NCI-H1105 (cell line): ENCODE data around the gene MSI1.
A peak's percentile ranks its signal among the peaks of the same experiment; 100 is the strongest.
"Not testable (repeated sequence)": the region's sequence is repeated elsewhere in the genome, so short reads cannot be mapped to it uniquely, and the experiment has no call there.

Source experiments
- DNase-seq: peaks from one replicate; lab custom pipeline; 2025; lab: John Stamatoyannopoulos, UW

Gene MSI1

DNA sequence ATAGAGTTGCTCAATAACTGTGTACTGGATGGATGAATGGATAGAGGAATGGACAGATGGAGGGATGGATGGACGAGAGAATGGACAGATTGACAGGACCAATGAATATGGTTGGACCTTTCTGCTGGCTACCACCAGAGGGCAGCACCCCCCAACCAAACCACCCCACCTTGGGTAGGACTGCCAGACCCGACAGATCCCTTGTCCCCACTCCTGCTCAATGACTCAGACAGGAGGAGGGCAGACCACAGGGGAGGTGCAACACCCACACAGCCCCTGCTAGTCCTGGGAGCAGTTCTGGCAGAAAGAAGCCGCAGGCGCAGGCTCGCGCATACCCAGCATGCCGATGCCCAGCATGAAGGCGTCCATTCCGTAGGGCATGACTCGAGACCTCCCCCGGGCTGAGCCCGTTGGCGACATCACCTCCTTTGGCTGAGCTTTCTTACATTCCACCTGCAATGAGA is 12.4 kb downstream of the MSI1 start:
- DNase-seq = peak; percentile 64

DNA sequence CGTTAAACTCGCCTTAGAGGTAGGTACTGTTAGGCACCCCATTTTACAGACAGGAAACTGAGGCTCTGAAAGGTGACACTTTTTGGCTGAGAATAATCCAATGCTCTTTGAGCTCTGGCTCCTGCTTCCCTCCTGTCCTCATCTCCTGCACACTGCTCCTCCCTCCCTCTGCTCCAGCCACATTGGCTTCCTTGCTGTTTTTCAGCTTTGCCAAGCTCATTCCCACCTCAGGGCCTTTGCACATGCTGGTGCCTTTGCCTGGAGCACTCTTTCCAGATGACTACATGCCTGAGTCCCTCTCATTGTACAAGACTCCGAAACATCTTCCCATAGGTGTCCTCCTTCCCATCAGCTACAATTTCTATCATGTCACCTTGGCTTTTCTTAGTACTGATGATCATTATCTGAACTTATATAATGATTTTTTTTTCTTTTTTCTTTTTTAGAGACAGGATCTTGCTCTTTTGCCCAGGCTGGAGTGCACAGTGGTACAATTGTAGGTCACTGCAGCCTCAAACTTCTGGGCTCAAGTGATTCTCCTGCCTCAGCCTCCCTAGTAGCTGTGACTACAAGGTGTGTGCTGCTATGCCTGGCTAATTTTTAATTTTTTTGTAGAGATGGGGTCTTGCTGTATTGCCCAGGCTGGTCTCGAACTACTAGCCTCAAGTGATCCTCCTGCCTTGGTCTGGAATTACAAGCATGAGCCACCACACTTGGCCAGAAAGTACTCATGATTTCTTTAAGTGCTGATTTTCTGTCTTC is 15.2 kb downstream of the MSI1 start:
- no peak for DNase-seq

DNA sequence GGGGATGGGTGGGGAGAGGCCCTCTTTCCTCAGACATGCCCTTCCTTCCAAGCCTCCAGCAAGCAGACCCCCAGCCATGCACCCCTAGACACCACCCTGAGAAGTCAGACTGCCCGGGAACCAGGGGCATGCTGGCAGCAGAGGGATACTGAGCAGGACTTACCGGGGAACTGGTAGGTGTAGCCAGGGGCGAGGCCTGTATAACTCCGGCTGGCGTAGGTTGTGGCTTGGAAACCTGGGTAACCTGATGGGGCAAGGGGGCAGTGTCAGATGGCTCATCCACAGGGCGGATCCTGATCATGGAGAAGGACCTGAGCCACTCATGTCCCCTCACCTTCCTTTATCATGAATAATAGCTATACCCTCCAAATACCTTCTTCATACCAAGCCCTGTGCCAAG is 15.8 kb downstream of the MSI1 start:
- no peak for DNase-seq

DNA sequence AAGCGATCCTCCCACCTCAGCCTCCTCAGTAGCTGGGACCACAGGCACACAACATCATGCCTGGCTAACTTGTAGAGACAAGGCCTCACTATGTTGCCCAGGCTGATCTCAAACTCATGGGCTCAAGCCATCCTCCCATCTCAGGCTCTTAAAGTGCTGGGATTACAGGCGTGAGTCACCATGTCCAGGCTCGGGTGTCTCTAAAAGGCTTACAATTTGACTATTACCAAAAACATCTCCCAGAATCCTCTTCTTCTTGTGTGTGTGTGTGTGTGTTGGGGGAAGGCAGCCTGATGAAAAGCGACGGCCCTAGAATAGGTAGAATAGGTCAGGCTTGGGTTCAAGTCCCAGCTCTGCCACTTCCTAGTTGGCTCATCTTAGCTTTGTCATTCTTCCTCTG is 16.8 kb downstream of the MSI1 start:
- no peak for DNase-seq

DNA sequence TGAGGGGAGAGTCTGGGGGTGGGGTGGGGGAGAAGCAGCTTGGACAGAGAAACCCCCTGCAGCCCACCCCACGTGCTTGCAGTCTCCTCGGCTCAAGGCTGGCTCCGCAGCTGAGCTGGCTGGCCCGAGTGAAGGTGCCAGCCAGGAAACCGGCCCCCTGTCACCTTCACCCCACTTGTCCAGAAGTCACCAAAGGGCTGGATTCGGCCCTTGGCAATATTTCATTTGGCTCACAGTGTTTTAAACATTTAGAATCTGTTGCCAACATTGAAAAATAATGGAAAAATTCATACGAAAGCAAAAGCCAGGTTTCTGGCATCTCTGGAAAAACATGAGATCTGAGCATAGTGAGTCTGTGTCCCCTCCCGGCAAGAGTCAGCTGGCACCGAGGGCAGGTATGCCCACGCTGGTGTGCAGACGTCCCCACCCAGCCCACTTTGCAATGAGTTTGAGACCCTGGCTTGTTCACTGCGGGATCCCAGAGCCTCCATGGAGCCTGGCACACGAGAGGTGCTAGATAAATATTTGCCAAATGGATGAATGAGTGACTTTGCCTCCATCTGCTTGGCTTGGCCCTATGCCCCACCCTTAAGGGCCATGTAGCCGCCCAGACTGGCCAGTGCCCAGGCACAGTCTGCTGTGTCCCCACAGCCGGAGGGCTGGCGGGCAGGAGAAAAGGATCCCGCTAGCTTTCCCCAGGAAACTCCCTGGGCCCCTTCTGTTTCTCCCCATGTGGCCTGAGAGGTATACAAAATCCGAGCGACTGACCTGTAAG is 18.2 kb downstream of the MSI1 start:
- no peak for DNase-seq

DNA sequence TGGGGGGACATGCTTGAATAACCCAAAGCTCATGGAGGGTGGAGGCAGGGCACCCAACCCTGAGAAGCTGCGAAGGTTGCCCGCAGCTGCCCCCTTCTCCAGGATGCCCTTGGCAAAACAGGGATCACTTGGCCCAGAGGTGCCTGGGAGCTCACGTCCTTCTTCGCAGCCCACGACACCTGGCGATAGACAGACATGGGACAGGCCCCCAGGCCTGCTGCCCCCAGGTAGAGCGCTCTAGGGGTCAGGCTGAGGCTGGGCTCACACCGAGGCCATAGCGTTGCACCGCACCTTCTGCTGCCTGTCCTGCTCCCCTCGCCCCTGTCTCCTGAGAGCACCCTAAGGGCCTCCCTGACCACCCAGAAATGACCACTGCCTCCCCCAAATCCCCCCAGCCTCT is 21.2 kb downstream of the MSI1 start:
- DNase-seq = no peak

DNA sequence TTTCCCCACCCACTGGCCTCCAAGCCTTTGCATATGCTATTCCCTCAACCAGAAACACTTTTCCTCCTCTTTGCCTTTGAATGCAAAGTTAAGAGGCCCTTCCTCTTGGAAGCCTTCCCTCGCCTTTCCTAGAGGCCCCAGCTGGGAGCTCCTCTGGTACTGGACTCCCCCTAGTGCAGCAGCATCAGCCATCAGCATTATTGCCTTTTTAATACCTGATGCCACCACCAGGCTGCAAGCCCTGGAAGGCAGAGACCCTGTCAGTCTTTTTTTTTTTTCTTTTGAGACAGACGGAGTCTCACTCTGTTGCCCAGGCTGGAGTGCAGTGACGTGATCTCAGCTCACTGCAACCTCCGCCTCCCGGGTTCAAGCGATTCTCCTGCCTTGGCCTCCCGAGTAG is 22.3 kb downstream of the MSI1 start:
- DNase-seq = no peak

DNA sequence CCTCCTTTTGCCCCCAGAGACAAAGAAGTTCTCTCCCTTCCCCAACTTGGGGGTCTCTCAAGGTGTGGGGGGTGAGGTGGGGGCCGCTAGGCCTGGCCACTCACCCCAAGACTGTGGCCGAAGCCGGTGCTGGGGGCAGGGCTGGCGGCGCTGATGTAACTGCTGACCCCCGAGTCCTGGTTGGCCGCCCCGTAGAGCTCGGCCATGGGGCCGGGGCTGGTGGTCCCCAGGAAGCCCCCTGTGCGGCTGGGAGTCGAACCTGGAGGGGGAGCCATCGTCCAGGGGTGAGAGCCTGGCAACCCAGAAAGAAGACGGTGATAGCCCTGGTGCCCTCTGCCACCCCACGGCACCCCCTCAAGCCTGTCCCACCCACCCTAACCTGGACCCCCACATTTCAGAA is 22.9 kb downstream of the MSI1 start:
- DNase-seq = no peak

DNA sequence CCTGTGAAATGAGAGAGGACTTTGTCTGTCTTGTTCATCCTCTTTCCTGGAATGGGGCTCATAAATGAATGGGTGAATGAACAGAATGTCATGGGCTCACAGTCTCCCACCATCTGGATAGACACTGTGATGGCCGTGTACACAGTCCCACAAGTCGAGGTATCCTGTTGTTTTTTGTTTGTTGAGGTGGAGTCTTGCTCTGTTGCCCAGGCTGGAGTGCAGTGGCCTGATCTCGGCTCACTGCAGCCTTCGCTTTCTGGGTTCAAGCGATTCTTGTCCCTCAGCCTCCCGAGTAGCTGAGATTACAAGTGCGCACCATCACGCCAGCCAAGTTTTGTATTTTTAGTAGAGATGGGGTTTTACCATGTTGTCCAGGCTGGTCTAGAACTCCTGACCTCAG is 25.3 kb downstream of the MSI1 start:
- DNase-seq = no peak

DNA sequence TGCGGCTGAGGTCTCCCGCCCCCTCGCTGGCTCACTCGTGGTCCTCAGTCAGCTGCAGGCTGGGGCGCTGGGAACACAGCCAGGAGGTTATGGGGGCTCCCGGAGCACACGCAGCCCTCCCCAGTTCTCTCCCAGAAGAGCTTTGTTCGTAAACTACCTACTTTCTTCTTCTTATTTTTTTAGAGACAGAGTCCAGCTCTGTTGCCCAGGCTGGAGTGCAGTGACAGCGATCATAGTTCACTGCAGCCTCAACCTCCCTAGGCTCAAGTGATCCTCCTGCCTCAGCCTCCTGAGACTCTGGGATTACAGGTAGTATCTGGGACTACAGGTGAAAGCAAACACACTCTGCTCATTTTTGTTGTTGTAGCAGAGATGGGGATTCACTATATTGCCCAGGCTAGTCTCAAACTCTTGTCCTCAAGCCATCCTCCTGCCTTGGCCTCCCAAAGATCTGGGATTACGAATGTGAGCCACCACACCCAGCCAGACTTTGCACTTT is 25.9 kb downstream of the MSI1 start:
- no peak for DNase-seq

DNA sequence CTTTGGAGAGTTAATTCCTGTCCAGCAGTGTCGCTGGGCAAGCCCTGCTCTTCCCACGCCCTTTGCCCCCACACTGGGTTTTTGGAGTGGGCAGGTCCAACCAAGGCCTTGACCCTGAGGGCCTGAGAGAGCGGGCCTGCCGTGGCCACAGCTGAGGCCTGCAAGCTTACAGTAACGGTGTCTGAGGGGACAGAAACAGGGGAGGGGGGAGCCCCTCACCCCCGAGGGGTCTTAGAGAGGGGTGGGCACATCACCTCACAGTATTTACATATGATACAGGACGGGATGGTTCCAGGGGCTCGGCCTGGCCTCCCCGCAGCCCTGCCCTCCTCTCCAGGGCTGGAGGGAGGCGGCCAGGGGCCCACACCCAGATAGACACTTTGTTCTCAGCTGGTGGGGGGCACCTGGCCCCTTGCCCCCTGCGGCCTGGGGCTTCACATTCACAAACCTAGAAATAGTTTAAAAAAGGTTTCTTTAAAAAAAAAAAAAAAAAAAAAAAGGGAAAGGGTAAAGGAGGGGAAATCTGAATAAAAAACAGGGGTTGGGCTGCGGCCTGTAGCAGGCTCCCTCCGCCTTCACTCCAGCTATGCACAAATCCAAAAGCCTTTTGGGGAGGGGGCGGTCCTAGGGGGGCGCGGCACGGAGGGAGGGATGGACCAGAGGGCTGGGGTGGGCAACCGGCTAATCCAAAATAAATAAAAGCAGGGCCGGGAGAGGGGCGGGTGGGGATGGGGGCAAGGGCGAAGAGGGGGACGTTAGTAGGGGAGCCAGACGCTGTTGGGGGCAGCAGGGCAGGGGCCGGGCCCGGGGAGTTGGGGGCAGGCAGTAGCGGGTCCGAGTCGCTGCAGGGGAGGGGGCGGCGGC is 26.6 kb downstream of the MSI1 start:
- DNase-seq = no peak

DNA sequence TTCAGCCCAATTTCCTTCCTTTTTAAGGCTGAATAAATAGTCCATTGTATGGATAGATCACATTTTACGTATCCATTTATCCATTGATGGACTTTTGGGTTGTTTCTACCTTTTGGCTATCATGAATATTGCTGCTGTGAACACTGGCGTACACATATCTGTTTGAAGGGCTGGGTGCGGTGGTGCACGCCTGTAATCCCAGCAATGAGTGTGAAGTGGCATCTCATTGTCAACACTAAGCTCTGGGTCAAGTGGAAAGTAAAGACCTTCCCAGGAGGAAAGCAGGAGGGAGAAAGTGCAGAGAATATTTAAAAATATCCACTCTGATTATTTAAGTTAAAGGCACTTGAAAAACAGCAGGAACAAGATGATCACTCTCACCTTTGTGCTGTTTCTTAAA is 29.7 kb downstream of the MSI1 start:
- no peak for DNase-seq

DNA sequence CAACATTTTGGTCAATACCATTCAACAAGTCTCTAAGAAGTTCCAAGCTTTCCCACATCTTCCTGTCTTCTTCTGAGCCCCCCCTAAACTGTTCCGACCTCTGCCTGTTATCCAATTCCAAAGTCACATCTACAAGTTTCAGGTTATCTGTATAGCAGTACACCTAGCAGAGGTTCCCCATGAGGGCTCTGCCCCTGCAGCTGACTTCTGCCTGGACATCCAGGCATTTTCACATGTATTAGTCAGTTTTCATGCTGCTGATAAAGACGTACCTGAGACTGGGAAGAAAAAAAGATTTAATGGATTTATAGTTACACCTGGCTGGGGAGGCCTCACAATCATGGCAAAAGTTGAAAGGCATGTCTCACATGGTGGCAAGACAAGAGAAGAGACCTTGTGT is 31.2 kb downstream of the MSI1 start:
- no peak for DNase-seq

DNA sequence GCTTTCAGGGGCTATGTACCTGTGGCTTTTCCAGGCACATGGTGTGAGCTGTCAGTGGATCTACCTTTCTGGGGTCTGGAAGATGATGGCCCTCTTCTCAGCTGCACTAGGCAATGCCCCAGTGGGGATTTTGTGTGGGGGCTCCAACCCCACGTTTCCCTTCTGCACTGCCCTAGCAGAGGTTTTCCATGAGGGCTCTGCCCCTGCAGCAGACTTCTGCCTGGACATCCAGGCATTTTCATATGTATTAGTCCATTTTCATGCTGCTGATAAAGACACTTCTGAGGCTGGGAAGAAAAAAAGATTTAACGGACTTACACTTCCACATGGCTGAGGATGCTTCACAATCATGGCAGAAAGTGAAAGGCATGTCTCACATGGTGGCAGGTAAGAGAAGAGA is 32.6 kb downstream of the MSI1 start:
- not testable (repeated sequence) for DNase-seq

DNA sequence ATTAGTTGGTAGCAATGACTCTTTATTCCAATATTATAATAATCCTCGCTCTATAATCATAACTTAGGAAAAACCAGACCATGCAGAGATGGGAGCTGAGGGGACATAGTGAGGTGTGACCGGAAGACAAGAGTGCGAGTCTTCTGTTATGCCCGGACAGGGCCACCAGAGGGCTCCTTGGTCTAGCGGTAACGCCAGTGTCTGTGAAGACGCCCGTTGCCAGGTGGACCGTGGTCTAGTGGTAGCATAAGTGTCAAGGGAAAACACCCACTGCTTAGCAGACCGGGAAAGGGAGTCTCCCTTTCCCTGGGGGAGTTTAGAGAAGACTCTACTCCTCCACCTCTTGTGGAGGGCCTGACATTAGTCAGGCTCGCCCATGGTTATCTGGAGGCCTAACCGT is 33.5 kb downstream of the MSI1 start:
- not testable (repeated sequence) for DNase-seq

DNA sequence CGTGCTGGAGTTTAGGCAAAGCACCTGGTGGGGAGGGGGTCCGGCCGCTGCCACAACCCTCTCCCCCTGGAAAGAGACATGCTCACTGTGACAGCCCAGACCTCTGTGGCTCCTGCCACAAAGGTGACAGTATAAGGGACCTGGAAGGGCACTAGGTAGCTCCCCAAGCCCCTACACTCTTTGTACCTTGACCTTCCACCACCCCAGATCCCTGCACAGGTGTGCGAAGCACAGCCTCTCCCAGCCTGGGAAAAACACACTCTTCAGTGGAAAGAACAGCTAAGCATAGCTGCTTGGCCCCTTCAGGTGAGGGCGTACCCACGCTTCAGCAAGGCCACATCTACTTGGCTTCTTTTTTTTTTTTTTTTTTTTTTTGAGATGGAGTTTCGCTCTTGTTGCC is 36.4 kb downstream of the MSI1 start:
- no peak for DNase-seq

DNA sequence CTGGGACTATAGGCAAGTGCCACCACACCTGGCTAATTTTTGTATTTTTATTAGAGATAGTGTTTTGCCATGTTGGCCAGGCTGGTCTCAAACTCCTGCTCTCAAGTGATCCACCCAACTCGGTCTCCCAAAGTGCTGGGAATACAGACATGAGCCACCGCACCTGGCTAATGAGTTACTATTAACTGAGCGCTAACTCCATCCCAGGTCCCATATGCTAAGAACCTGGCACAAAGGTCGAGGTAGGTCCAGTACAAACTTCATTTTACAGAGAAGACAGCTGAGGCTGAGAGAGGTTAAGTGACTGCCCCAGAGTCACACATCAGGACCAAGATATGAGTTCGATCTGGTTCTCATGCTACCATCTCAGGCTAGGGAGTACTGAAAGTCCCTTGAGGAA is 36.9 kb downstream of the MSI1 start:
- no peak for DNase-seq

DNA sequence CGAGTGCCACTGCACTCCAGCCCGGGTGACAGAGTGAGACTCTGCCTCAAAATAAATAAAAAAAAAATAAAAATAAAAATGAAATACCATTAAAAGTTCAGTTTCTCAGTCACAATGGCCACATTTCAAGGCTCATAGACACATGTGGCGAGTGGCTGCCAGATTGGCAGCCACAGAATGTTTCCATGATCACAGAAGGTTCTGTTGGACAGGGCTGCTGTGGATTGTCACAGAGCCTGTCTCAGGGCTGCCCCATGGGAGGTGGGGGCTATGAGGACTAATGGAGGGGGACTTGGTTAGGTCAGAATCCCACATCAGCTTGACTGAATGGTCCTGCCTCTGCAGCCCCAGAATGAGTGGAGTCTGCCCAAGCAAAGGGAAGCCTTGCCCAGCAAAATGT is 37.6 kb downstream of the MSI1 start:
- no peak for DNase-seq

DNA sequence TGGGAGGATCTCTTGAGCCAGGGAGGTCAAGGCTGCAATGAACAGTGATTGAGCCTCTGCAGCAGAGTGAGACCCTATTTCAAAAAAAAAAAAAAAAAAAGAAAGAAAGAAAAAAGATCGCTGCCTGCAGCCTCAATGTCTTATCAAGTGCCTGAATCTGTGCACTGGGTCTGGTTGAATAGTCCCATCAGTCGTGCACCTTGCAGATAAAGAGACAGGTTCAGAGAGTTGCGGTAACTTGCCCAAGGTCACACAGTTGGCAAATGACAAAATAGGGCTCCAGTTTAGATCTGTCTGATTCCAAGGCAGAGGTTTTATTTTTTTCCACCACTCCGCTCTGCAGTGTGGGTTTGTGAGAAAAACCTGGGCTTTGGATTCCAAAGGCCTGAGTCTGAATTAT is 40.7 kb downstream of the MSI1 start:
- no peak for DNase-seq

DNA sequence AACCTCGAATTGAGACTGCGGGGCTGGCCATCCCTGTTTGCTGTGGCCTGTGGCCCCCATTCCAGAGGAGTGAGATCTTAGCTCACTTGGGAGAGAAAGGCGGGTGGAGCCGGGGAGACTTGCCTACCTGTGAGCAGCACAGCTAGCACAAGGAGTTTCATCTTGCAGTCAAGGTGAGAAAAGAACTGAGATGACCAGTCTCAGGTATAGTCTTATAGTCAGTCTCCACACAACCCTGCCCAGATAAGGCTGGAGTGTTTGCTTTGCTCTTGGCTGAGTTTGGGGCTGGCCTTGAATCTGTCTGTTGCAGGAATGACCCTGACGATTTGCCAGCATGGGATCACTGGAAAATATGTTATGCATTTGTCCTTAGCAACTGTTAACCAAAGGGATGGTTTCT is 41.4 kb downstream of the MSI1 start, which contains the start of gene PLA2G1B:
Gene PLA2G1B, minus strand, starts transcription at position 187 of the 400 bp plus-strand sequence. Its CDS starts 26 bp downstream, at position 161.
- DNase-seq = no peak

DNA sequence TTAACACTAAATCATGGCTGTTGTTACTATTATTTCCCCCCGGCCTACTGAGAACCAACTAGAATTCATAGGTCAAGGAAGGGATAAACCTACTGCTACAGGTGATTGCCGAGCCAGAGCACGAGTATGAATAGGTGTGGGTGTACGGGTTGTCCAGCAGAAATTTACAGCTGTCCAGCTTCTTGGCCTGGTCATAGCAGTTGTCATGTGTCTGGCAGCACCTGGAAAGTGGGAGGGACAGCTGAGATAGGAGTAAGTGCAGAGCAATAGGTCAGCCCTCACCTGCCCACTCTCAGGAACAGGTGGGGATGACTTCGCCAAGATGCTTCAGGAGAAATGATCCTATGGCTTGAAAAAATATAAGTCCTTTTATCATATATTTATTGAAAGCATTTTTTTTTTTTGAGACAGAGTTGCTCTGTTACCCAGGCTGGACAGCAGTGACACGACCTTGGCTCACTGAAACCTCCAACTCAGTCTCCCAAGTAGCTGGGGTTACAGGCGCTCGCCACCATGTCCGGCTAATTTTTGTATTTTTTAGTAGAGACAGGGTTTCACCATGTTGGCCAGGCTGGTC is 44.0 kb downstream of the MSI1 start:
- DNase-seq = no peak

DNA sequence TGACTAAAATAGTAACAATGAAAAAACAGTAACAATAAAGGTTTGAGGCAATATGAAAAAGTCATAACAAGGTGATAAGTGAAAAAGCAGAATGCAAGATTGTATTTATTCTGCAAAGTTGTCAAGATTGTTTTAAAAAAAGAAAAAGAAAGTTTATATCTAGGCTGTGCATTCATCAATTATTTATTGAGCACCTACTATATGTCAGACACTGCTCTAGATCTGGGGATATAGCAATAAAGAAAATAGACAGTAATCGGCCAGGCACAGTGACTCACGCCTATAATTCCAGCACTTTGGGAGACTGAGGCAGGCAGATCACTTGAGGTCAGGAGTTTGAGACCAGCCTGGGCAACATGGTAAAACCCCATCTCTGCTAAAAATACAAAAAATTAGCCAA is 45.2 kb downstream of the MSI1 start:
- DNase-seq = no peak
